ENCODE measurements around the gene JARID2. TPM values are rescaled to one million over a fixed set of nuclear protein-coding genes. Genes with fewer than 3 reads are reported as not detected.

Gene JARID2
- total and polyA plus RNA-seq, 2 of the 4 experiments (the other 2 are of a cell fraction): 9.6 to 12.9 TPM

DNA sequence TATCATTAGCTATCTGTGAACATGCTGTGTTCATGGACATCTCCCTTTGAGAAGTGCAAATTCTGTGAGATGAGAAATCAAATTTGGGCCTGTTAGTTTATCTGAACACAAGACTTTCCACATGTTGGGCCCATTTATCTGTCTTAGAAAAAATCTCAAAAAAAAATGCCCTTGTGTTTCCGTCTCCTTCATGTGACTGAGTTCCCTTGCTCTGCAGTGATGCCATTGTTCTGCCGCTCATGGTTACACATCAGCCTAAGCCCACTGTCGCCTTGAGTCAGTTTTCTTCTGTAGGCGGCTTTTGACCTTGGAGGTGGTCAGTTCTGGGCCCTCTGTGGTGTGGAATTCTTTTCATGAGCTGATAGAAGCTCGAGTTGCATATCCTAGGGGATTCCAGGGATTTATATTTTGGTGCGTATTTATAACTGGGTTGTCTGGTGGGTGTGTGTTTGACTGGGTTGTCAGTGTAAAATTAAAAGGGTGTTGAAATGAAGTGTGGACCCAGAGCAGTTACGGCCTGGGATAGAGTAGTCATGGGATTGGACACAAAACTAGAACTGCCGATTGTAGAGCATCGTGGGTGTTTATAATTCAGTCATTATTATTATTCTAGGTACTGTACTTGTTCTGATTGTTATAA is 156.7 kb downstream of the JARID2 start:
- Histone ChIP-seq H3K27me3 (ENCODE audit: control insufficient read depth, insufficient read depth, low read length) (no peaks in the 10 kb centered on the region), H3K9ac (ENCODE audit: low read depth, low read length) (no peak overlapping the region), H2AK5ac (ENCODE audit: low read depth, low read length) (no peak overlapping the region), H2BK120ac (ENCODE audit: low read depth, low read length) (no peak overlapping the region), H3K56ac (ENCODE audit: extremely low read depth, insufficient read depth, low read length) (no peak overlapping the region), H4K8ac (ENCODE audit: low read depth in 2 of 2, low read length in 2 of 2) (no peak overlapping the region), H3K79me1 (ENCODE audit: low read depth in 1 of 2, low read length in 2 of 2) (peaks cover 31 to 91% of the 10 kb centered on the region in 2 experiments), H3K9me3 (ENCODE audit: control insufficient read depth, insufficient read depth, low read length) (no peaks in the 10 kb centered on the region), H2AFZ (replicated peaks; ENCODE audit: low read length, poor library complexity) (no peak overlapping the region), H4K91ac (ENCODE audit: insufficient read depth, low read depth, low read length) (no peak overlapping the region), H3K4ac (ENCODE audit: low read depth, low read length) (no peak overlapping the region), H3K27ac (ENCODE audit: insufficient read depth, low read length) (no peak overlapping the region), H2BK20ac (ENCODE audit: low read depth, low read length) (no peak overlapping the region), H4K20me1 (ENCODE audit: insufficient read depth, low read length) (peaks cover 98% of the 10 kb centered on the region), H3K4me2 (ENCODE audit: low read depth, low read length) (no peak overlapping the region), H3K23ac (ENCODE audit: low read depth, low read length) (no peak overlapping the region), H3K14ac (replicated peaks; ENCODE audit: low read depth, low read length) (no peak overlapping the region), H4K5ac (ENCODE audit: low read depth, low read length) (no peak overlapping the region), H2AK9ac (replicated peaks; ENCODE audit: low read depth, low read length, poor library complexity) (no peak overlapping the region), H3K4me3 (ENCODE audit: insufficient read depth, low read depth, low read length) (no peak overlapping the region), H2BK5ac (ENCODE audit: low read depth, low read length, poor library complexity, severe bottlenecking) (no peak overlapping the region), H2BK15ac (ENCODE audit: low read depth, low read length) (no peak overlapping the region), H3K36me3 (ENCODE audit: control insufficient read depth, insufficient read depth, low read length) (no peaks in the 10 kb centered on the region), H3K4me1 (ENCODE audit: control insufficient read depth, insufficient read depth, low read length) (peaks cover 13% of the 10 kb centered on the region), H3K18ac (ENCODE audit: low read depth, low read length) (no peak overlapping the region), H3K9me1 (ENCODE audit: insufficient read depth, low read length) (peaks cover 19% of the 10 kb centered on the region)
- dilution Hi-C loops (cut with HindIII; ENCODE audit: low sequenced_read_pairs, unreplicated experiment) (no loop called here), intact Hi-C loops (cut with micrococcal nuclease) (loop anchor here (5.0 kb wide), 1 partner anchor 40 kb away; no protein-coding TSS in a partner anchor), in situ Hi-C loops (cut with MboI; ENCODE audit: low sequenced_read_pairs) (no loop called here)
- ChIA-PET CTCF (interaction anchor here (0.7 to 1.0 kb wide), 2 partner anchors 9 to 150 kb away, joined by 3 read pairs; no protein-coding TSS in a partner anchor), POLR2A (ENCODE audit: unreplicated experiment) (no interaction called here)
- 96% methylated on average over 4 of the region's 9 CpGs; no CpG with 5 or more reads in 1 of the 2 experiments for WGBS, 2 experiments (ENCODE audit: extremely low coverage in 2 of 2, insufficient read length in 1 of 2)
- no peak for ATAC-seq (ENCODE audit: low read depth)
- DNase-seq: peak; percentile 9
- no peak for TF ChIP-seq NFE2L2 (IDR thresholded peaks at IDR 0.05; ENCODE audit: low read depth, low read length)
- TF ChIP-seq RFX5 (IDR thresholded peaks at IDR 0.05; ENCODE audit: low read depth, low read length): no peak
- no peak for TF ChIP-seq SMC3 (IDR thresholded peaks at IDR 0.05; ENCODE audit: low read depth, low read length)
- no peak for TF ChIP-seq RAD21 (IDR thresholded peaks at IDR 0.05; ENCODE audit: low read length)
- TF ChIP-seq, protein P1, sequence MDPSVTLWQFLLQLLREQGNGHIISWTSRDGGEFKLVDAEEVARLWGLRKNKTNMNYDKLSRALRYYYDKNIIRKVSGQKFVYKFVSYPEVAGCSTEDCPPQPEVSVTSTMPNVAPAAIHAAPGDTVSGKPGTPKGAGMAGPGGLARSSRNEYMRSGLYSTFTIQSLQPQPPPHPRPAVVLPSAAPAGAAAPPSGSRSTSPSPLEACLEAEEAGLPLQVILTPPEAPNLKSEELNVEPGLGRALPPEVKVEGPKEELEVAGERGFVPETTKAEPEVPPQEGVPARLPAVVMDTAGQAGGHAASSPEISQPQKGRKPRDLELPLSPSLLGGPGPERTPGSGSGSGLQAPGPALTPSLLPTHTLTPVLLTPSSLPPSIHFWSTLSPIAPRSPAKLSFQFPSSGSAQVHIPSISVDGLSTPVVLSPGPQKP (IDR thresholded peaks at IDR 0.05; ENCODE audit: borderline replicate concordance, low read depth, low read length): no peak
- TF ChIP-seq RCOR1 (IDR thresholded peaks at IDR 0.05; ENCODE audit: insufficient replicate concordance, low read length): no peak
- no peak for TF ChIP-seq CEBPB (IDR thresholded peaks at IDR 0.05; ENCODE audit: low read depth, low read length)
- TF ChIP-seq FOS (IDR thresholded peaks at IDR 0.05; ENCODE audit: low read depth, low read length): no peak
- TF ChIP-seq, protein P2, sequence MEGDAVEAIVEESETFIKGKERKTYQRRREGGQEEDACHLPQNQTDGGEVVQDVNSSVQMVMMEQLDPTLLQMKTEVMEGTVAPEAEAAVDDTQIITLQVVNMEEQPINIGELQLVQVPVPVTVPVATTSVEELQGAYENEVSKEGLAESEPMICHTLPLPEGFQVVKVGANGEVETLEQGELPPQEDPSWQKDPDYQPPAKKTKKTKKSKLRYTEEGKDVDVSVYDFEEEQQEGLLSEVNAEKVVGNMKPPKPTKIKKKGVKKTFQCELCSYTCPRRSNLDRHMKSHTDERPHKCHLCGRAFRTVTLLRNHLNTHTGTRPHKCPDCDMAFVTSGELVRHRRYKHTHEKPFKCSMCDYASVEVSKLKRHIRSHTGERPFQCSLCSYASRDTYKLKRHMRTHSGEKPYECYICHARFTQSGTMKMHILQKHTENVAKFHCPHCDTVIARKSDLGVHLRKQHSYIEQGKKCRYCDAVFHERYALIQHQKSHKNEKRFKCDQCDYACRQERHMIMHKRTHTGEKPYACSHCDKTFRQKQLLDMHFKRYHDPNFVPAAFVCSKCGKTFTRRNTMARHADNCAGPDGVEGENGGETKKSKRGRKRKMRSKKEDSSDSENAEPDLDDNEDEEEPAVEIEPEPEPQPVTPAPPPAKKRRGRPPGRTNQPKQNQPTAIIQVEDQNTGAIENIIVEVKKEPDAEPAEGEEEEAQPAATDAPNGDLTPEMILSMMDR (conservative IDR thresholded peaks at IDR 0.05; ENCODE audit: low read depth, low read length): no peak
- no peak for TF ChIP-seq MAZ (IDR thresholded peaks at IDR 0.05; ENCODE audit: borderline replicate concordance, low read depth, low read length)
- no peak for TF ChIP-seq MAFK (IDR thresholded peaks at IDR 0.05; ENCODE audit: low read depth, low read length)
- no peak for TF ChIP-seq BHLHE40 (IDR thresholded peaks at IDR 0.05; ENCODE audit: low read depth, low read length)
- no peak for TF ChIP-seq CHD1 (IDR thresholded peaks at IDR 0.05; ENCODE audit: low read depth, low read length)
- TF ChIP-seq, protein P3, sequence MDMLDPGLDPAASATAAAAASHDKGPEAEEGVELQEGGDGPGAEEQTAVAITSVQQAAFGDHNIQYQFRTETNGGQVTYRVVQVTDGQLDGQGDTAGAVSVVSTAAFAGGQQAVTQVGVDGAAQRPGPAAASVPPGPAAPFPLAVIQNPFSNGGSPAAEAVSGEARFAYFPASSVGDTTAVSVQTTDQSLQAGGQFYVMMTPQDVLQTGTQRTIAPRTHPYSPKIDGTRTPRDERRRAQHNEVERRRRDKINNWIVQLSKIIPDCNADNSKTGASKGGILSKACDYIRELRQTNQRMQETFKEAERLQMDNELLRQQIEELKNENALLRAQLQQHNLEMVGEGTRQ (IDR thresholded peaks at IDR 0.05; ENCODE audit: low read depth, low read length): no peak
- TF ChIP-seq POLR2A (IDR thresholded peaks at IDR 0.05; ENCODE audit: low read depth, low read length): no peak
- TF ChIP-seq MXI1 (IDR thresholded peaks at IDR 0.05; ENCODE audit: borderline replicate concordance, low read depth, low read length): no peak
- BruUV-seq (replicated peaks): no TSS peak
